GM18907 (cell line): ENCODE measurements around the gene EFNA5.

Experiments
- ATAC-seq: cut with Tn5 transposase; IDR thresholded peaks from one replicate; pipeline ENCODE4 v1.9.1; 2021; ENCODE audit warnings: mild to moderate bottlenecking, moderate library complexity; ENCODE audit not compliant: unreplicated experiment

The EFNA5 gene

GRCh38 chr5:107524111-107524510 lies 146.6 kb downstream of the EFNA5 start:
- no peak for ATAC-seq

- no peak for ATAC-seq
Observed at GRCh38 chr5:107523029-107523680, 147.6 kb downstream of the EFNA5 start.

GRCh38 chr5:107522456-107522855 lies 148.3 kb downstream of the EFNA5 start:
- ATAC-seq: no peak

GRCh38 chr5:107519900-107520354 lies 150.8 kb downstream of the EFNA5 start:
- no peak for ATAC-seq

- no peak for ATAC-seq
Observed at GRCh38 chr5:107518616-107519015, 152.1 kb downstream of the EFNA5 start.

- ATAC-seq: no peak
Observed at GRCh38 chr5:107518190-107518589, 152.5 kb downstream of the EFNA5 start.

- ATAC-seq: no peak
Observed at GRCh38 chr5:107517185-107518033, 153.3 kb downstream of the EFNA5 start.

- ATAC-seq: no peak
Observed at GRCh38 chr5:107516452-107517184, 154.1 kb downstream of the EFNA5 start.

- no peak for ATAC-seq
Observed at GRCh38 chr5:107515521-107516080, 155.1 kb downstream of the EFNA5 start.

- no peak for ATAC-seq
Observed at GRCh38 chr5:107514305-107514704, 156.4 kb downstream of the EFNA5 start.

GRCh38 chr5:107513337-107514085 lies 157.2 kb downstream of the EFNA5 start:
- no peak for ATAC-seq

- ATAC-seq: no peak
Observed at GRCh38 chr5:107512029-107512428, 158.7 kb downstream of the EFNA5 start.

GRCh38 chr5:107510125-107510524 lies 160.6 kb downstream of the EFNA5 start:
- ATAC-seq: no peak

- no peak for ATAC-seq
Observed at GRCh38 chr5:107508097-107508496, 162.6 kb downstream of the EFNA5 start.

- ATAC-seq: no peak
Observed at GRCh38 chr5:107505763-107506534, 164.8 kb downstream of the EFNA5 start.

- ATAC-seq: no peak
Observed at GRCh38 chr5:107504424-107504823, 166.3 kb downstream of the EFNA5 start.

- ATAC-seq: no peak
Observed at GRCh38 chr5:107502676-107503060, 168.1 kb downstream of the EFNA5 start.

GRCh38 chr5:107501965-107502675 lies 168.6 kb downstream of the EFNA5 start:
- ATAC-seq: no peak

GRCh38 chr5:107500840-107501239 lies 169.9 kb downstream of the EFNA5 start:
- no peak for ATAC-seq
